ENCODE data around the gene TRIM71.
"Not testable (repeated sequence)": the region's sequence is repeated elsewhere in the genome, so short reads cannot be mapped to it uniquely, and the experiment has no call there.

The TRIM71 gene

GRCh38 chr3:32939531-32940284 is 121.9 kb downstream of the TRIM71 start:
- DNase-seq = not testable (repeated sequence)

GRCh38 chr3:32940726-32941125 is 122.9 kb downstream of the TRIM71 start:
- DNase-seq = no peak

- DNase-seq = no peak
These were observed 127.3 kb downstream of the TRIM71 start for GRCh38 chr3:32945136-32945535.

- not testable (repeated sequence) for DNase-seq
These were observed 127.8 kb downstream of the TRIM71 start for GRCh38 chr3:32945598-32945997.

- no peak for DNase-seq
These were observed 129.4 kb downstream of the TRIM71 start for GRCh38 chr3:32946973-32947788.
